GM12878 (cell line): ENCODE measurements around the gene RALGPS1. TPM values are rescaled to one million over a fixed set of nuclear protein-coding genes. Genes with fewer than 3 reads are reported as not detected.

ENCODE experiments used
- ASH2L ChIP-seq: fragments of 300-600, 200-600 bp; sonication (generic); IDR thresholded peaks from 2 replicates; pipeline ENCODE4 v1.6.1; 2017; ENCODE audit warnings: low read depth, mild to moderate bottlenecking, borderline replicate concordance
- ATF2 ChIP-seq: IDR thresholded peaks from 2 replicates; pipeline ENCODE4 v1.6.1; 2012; ENCODE audit warnings: low read length, inconsistent platforms
- CHD2 ChIP-seq: IDR thresholded peaks from 2 replicates; pipeline ENCODE4 v1.6.1; 2011; ENCODE audit warnings: low read depth, low read length, improper control_type of control experiment, borderline replicate concordance
- EED ChIP-seq: sonication (generic); IDR thresholded peaks from 2 replicates; pipeline ENCODE4 v1.6.1; 2016; ENCODE audit warnings: antibody characterized with exemption, low read depth
- EGR1 ChIP-seq, 2 experiments: IDR thresholded peaks; 1 replicate in 1 of 2; 2 replicates in 1 of 2; pipeline ENCODE4 v1.6.1; 2011 to 2012; ENCODE audit warnings: low read depth in 2 of 2, low read length in 2 of 2, borderline replicate concordance in 1 of 2, mild to moderate bottlenecking in 1 of 2, moderate library complexity in 1 of 2
- EP300 ChIP-seq, 2 experiments: fragments of 150-350 bp in 1 of 2; IDR thresholded peaks; 2 replicates each; pipeline ENCODE4 v1.6.1; 2011 to 2012; ENCODE audit warnings: low read depth in 2 of 2, low read length in 2 of 2, borderline replicate concordance in 1 of 2, improper control_type of control experiment in 1 of 2, inconsistent platforms in 1 of 2; ENCODE audit not compliant: control insufficient read depth in 1 of 2
- IRF4 ChIP-seq: IDR thresholded peaks from 2 replicates; pipeline ENCODE4 v1.6.1; 2011; ENCODE audit warnings: low read depth, low read length
- LARP7 ChIP-seq: fragments of 450-650 bp; IDR thresholded peaks from 2 replicates; pipeline ENCODE4 v1.6.1; 2017; ENCODE audit warnings: mild to moderate bottlenecking
- MAX ChIP-seq: IDR thresholded peaks from 2 replicates; pipeline ENCODE4 v1.6.1; 2012; ENCODE audit warnings: low read depth, low read length, improper control_type of control experiment
- MEF2B ChIP-seq: fragments of 450-650 bp; IDR thresholded peaks from 2 replicates; pipeline ENCODE4 v1.6.1; 2018; ENCODE audit warnings: mild to moderate bottlenecking, moderate library complexity; ENCODE audit not compliant: partially characterized antibody, poor library complexity, severe bottlenecking
- MTA3 ChIP-seq: IDR thresholded peaks from 2 replicates; pipeline ENCODE4 v1.6.1; 2012; ENCODE audit warnings: low read length, inconsistent platforms, borderline replicate concordance
- NRF1 ChIP-seq: conservative IDR thresholded peaks from 2 replicates; pipeline ENCODE4 v1.6.1; 2011; ENCODE audit warnings: mild to moderate bottlenecking, low read depth, low read length, improper control_type of control experiment
- RFX5 ChIP-seq: IDR thresholded peaks from 2 replicates; pipeline ENCODE4 v1.6.1; 2011; ENCODE audit warnings: low read depth, low read length, improper control_type of control experiment
- SMAD1 ChIP-seq: fragments of 450-650 bp; IDR thresholded peaks from 2 replicates; pipeline ENCODE4 v1.6.1; 2018; ENCODE audit warnings: mild to moderate bottlenecking, low read depth; ENCODE audit not compliant: partially characterized antibody
- SPI1 ChIP-seq: IDR thresholded peaks from 2 replicates; pipeline ENCODE4 v1.6.1; 2011; ENCODE audit warnings: low read depth, mild to moderate bottlenecking, low read length, moderate library complexity, borderline replicate concordance; ENCODE audit not compliant: insufficient read depth
- TCF3 ChIP-seq: IDR thresholded peaks from 2 replicates; pipeline ENCODE4 v1.6.1; 2012; ENCODE audit warnings: low read depth, mild to moderate bottlenecking, low read length, borderline replicate concordance; ENCODE audit not compliant: insufficient read depth
- ZBTB33 ChIP-seq: fragments of 450-650 bp; IDR thresholded peaks from 2 replicates; pipeline ENCODE4 v1.6.1; 2017; ENCODE audit warnings: mild to moderate bottlenecking
- ZNF274 ChIP-seq: IDR thresholded peaks from one replicate; pipeline ENCODE4 v1.8.0; 2011; ENCODE audit not compliant: insufficient read length, insufficient read depth
- polyA plus RNA-seq, 11 experiments: library from polyadenylated mRNA; depleted of rRNA in 4 of 11; unstranded in 6 of 11; stranded (reverse) in 5 of 11; fragments of >200 nt; fragmentation: Nextera tagmentation in 4 of 11; fragmentation: Illumina TruSeq in 1 of 11; extraction: Ambion mirVana in 4 of 11; extraction: Trizol in 1 of 11; gene quantifications; 1 replicate in 1 of 11; 2 replicates in 10 of 11; pipeline versions ENCODE4 v1.2.1 to v1.2.3, GENCODE V29; 2011 to 2016; ENCODE audit warnings: inconsistent platforms in 2 of 11, missing spikeins in 2 of 11, low read depth in 1 of 11
- total RNA-seq, 4 experiments: library from RNA; depleted of rRNA in 3 of 4; stranded (reverse); fragments of >200 nt in 3 of 4; fragmentation: Illumina TruSeq in 1 of 4; extraction: Trizol in 1 of 4; gene quantifications; 2 replicates each; pipeline versions ENCODE4 v1.2.1 to v1.2.3, GENCODE V29; 2013 to 2021
- TF ChIP-seq, protein P1 (sequence below): fragments of 450-650 bp; formaldehyde crosslinking; IDR thresholded peaks from 2 replicates; pipeline ENCODE4 v1.4.0; 2022; ENCODE audit warnings: mild to moderate bottlenecking, moderate library complexity
- TF ChIP-seq, protein P2 (sequence below): IDR thresholded peaks from 2 replicates; pipeline ENCODE4 v1.6.1; 2011; ENCODE audit warnings: borderline replicate concordance, low read depth, mild to moderate bottlenecking, moderate library complexity, low read length; ENCODE audit not compliant: insufficient read depth, poor library complexity, severe bottlenecking

RALGPS1 gene
- total and polyA plus RNA-seq, 10 of the 15 experiments (the other 5 are each of a cell fraction or from before 2014, with no cell fraction given), result 0.13 to 5.6 (median 2.7) TPM

DNA sequence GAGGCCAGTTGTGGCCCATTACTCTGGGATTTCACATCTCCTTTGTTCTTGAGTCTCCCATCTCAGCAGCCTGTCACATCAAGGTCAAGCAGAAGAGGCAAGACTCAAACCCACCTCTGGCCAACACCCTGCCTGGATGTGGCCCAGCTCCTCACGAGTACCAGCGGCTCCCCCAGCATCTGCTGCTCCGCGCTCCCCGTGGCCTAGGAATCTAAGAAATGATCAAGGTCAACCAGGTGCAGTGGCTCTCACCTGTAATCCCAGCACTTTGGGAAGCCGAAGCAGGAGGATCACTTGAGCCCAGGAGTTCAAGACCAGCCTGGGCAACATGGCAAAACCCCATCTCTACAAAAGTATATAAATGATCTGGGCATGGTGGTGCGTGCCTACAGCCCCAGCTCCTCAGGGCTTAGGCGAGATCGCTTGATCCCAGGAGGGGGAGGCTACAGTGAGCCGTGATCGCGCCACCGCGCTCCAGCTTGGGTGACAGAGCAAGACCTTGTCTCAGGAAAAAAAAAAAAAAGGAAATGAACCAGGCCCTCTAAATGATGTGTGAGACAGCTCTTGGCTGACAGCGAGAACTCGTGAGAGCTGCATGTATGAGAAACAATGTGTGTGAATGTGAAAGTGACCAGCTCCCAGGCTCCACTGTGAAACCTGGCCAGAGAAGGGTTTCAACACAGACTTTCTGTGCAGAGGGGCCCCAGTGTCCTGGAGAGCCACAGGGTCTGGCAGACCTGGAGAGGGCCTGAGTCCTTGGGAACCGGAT, 269.4 kb downstream of the RALGPS1 start (continued):
- TF ChIP-seq ATF2 (peak; percentile 95), LARP7 (0 out of 2 replicates have a peak, but pooled peaks have one; percentile 33), ZNF274 (no peak), ASH2L (no peak), EED (peak; percentile 71), MAX (no peak; the same call in 1 of the 2 replicates), IRF4 (peak; percentile 66), RFX5 (no peak), EGR1 (IDR thresholded peaks at IDR 0.05; ENCODE audit: borderline replicate concordance in 1 of 2, low read depth in 2 of 2, low read length in 2 of 2) (no peak), SPI1 (peak; percentile 74; the same call in 1 of the 2 replicates), EP300 (IDR thresholded peaks at IDR 0.05; ENCODE audit: borderline replicate concordance in 1 of 2, control insufficient read depth in 1 of 2, low read depth in 2 of 2, low read length in 2 of 2) (peak; percentile 69 to 79), MEF2B (peak; percentile 96), SMAD1 (peak; percentile 91), CHD2 (peak; percentile 73), ZBTB33 (peak; percentile 96), MTA3 (no peak; the same call in 1 of the 2 replicates), NRF1 (no peak), TCF3 (no peak)
- TF ChIP-seq, protein P1, sequence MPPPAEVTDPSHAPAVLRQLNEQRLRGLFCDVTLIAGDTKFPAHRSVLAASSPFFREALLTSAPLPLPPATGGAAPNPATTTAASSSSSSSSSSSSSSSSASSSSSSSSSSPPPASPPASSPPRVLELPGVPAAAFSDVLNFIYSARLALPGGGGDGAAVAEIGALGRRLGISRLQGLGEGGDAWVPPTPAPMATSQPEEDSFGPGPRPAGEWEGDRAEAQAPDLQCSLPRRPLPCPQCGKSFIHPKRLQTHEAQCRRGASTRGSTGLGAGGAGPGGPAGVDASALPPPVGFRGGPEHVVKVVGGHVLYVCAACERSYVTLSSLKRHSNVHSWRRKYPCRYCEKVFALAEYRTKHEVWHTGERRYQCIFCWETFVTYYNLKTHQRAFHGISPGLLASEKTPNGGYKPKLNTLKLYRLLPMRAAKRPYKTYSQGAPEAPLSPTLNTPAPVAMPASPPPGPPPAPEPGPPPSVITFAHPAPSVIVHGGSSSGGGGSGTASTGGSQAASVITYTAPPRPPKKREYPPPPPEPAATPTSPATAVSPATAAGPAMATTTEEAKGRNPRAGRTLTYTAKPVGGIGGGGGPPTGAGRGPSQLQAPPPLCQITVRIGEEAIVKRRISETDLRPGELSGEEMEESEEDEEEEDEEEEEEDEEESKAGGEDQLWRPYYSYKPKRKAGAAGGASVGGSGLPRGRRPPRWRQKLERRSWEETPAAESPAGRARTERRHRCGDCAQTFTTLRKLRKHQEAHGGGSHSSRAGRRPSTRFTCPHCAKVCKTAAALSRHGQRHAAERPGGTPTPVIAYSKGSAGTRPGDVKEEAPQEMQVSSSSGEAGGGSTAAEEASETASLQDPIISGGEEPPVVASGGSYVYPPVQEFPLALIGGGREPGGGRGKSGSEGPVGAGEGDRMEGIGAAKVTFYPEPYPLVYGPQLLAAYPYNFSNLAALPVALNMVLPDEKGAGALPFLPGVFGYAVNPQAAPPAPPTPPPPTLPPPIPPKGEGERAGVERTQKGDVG, result no peak
- TF ChIP-seq, protein P2, sequence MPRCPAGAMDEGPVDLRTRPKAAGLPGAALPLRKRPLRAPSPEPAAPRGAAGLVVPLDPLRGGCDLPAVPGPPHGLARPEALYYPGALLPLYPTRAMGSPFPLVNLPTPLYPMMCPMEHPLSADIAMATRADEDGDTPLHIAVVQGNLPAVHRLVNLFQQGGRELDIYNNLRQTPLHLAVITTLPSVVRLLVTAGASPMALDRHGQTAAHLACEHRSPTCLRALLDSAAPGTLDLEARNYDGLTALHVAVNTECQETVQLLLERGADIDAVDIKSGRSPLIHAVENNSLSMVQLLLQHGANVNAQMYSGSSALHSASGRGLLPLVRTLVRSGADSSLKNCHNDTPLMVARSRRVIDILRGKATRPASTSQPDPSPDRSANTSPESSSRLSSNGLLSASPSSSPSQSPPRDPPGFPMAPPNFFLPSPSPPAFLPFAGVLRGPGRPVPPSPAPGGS, result peak; percentile 100
